HG02588 (cell line): Measurements from ENCODE around the gene MGST1.
"Not testable (repeated sequence)": the region's sequence is repeated elsewhere in the genome, so short reads cannot be mapped to it uniquely, and the experiment has no call there.

Source experiments
- ATAC-seq: cut with Tn5 transposase; IDR thresholded peaks from one replicate; pipeline ENCODE4 v1.9.1; 2021; ENCODE audit warnings: mild to moderate bottlenecking, moderate library complexity; ENCODE audit not compliant: unreplicated experiment

Gene MGST1

DNA sequence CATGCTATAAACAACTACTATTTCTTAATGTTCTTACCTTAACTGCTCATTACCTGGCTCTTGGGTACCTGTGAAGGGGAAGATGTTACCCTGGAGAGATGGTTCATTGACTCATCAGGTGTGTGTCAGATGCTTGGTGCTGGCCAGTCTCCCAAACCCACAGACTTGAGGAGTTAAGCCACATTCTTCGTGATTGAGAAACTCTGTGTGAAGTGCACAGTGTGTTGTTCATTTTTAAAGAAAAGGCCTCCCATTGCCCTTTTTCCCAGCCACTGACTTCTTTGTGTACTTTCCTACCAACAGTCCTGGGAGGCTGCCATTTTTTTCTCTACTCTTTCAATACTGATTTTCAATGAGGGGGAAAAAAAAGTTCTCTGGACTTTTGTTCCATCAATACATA is 3.2 kb downstream of the MGST1 start:
- no peak for ATAC-seq

DNA sequence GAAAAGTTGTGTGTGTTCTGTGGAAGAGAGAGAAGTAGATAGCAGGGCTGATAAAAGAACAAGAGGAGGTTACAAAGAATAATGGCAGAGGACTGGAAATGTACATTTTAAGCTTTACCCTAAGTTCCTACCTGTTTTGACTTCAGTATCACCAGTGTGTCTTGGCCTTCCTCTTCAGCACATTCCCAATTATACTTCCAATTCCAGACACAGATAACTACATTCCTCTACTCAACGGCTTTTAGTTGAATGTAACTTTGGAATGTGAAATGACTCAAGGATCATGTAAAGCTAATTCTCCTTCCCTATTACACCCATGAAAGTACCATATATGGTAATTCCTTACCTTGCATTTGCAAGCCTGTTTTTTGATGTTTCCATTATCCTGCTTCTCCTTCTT is 5.0 kb downstream of the MGST1 start:
- ATAC-seq, result no peak

DNA sequence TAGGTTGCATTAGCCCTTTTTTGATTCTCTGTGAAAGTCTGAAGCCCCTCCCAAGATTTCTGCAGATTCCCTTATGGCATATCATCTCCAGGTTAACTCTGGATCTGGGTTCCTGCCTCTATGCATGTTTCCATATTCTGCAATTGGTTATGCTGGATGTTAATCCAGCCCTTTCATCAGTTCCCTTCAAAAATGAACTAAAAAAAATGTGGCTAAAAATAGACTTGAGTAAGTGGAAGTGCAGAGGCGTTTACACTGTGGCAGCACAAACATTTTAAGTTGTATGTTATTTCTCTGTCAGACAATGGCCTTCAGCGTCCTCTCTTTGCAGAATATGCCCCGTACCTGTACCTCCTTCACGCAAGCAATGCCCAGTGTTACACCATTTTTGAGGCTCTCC is 11.4 kb downstream of the MGST1 start:
- ATAC-seq, result no peak

DNA sequence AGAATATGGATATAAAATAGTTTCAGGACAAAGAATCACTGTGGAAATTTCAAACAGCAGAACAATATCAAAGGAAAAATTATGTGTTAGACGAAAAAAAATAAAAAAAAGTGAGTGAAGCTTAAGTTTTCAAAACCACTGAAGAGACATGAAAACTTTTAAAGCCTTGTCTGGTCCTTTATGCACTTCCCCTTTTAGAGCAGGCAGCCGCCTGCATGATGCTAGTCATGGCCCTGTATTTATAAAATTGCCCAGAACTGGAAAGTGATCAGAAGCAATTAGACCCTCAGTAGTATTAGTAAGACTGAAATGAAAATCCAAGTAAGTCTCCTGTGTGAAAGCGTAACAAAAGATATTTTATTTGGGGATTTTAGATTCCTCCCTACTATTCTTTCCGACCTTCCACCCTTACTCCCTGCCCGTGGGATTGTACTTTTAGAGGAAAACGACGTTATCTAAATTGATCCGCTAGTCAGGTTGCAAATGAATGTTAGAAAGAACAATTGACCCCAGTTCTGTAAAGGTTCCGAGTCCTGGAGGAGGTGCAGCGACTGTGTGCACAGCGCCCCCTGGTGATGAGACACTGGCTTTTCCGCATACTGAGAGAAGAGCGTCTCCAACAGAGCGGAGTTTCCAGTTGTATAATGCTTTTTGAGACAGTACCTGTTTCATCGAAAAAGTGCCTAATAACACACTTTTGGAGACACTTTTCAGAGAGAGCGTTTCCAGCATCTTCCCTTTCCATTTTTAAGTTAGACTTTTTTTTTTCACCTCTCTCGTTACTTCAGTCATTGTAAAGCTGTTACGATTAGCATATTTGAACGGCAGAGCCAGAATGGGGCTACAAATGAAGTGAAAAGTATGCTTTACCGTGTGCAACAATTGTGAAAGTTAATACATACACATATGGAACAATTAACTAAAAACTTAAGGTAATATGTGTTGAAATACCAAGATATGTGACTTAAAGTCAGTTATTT is 12.4 kb downstream of the MGST1 start:
- ATAC-seq, result no peak

DNA sequence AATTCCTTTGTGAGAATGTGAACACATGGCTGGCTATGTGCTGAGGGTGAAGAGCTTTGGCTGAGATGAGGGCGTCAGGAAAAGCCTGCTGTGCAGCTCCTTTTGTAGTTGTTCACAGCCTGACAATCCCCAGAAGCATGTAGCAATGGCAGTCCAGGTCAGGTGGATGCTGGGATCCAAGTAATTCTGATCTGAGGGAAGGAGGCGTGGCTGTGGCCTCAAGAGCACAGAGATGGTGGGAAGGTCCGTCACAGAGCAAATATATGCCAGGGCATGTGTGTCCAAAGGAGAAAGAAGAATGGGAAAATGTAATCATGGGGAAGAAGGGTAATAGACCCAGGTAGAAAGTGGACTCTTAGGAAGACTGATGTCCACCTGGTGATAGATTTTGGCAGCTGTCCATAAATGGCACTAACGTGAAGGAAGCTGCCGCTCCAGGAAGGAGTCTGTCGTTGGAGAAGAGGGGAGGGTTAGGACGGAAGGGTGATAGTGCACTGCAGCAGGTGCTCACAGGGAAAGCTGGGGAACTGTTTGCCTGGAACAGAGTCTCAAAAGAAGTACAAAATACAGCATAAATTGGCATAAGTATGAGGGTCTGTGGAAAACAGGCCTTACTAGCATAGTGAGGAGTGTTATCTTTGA is 13.8 kb downstream of the MGST1 start:
- no peak for ATAC-seq

DNA sequence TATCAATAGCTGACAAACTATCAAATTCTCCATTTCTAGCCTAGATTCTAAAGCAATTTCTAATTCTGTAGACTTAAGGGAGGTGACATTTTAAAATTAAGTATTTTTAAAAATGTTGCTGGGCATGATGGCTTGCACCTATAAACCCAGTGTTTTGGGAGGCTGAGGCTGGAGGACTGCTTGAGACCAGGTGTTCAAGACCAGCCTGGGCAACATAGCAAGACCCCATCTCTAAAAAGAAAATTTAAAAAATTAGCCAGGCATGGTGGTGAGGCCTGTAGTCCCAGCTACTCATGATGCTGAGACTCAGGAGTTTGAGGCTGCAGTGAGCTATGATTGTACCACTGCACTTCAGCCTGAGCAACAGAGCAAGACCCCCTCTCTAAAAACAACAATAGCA is 15.1 kb downstream of the MGST1 start:
- ATAC-seq, result no peak

DNA sequence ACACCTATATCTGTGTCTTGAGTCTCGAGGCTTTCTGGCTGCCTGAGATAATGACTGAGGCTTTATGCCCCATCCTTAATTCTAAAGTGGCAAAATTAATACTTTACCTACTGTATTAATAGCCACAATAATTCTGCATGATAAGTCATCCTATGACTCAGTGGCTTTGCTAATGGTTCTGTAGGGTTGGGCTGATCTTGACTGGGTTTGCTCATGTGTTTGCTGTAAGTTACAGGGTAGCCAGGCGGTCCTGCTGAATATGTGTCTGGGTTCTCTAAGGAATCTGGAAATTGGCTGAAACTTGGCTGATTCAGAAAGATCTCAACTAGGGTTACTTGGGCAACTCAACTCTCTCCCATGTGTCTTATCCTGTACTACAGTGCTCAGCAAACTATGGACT is 21.7 kb downstream of the MGST1 start:
- ATAC-seq, result no peak

DNA sequence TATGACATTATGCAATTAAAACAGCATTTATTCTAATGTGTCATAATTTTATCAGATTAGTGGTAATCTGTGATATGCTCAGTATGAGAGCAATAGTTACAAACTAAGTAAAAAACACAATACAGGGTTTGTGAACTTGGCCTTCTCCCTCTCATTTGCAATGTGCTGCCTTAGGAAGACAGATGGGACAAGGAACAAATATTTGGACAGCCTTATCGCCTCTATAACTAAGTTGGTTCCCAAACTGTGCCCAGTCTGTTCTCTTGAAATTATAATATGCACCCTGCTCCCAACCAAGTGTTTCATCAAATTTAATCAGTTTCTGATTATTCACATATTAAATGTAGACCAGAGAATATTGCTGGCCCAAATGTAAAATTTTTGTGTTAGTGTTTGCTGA is 22.7 kb downstream of the MGST1 start:
- no peak for ATAC-seq

DNA sequence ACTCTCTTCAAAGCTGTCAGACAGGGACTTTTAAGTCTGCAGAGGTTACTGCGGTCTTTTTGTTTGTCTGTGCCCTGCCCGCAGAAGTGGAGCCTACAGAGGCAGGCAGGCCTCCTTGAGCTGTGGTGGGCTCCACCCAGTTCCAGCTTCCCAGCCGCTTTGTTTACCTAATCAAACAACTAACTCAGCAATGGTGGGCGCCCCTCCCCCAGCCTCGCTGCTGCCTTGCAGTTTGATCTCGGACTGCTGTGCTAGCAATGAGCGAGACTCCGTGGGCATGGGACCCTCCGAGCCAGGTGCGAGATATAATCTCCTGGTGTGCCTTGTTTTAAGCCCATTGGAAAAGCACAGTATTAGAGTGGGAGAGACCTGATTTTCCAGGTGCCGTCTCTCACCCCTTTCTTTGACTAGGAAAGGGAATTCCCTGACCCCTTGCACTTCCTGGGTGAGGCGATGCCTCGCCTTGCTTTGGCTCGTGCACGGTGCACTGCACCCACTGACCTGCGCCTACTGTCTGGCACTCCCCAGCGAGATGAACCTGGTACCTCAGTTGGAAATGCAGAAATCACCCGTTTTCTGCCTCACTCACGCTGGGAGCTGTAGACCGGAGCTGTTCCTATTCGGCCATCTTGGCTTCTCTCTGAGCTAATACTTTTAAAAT is 35.3 kb downstream of the MGST1 start:
- ATAC-seq, result not testable (repeated sequence)

DNA sequence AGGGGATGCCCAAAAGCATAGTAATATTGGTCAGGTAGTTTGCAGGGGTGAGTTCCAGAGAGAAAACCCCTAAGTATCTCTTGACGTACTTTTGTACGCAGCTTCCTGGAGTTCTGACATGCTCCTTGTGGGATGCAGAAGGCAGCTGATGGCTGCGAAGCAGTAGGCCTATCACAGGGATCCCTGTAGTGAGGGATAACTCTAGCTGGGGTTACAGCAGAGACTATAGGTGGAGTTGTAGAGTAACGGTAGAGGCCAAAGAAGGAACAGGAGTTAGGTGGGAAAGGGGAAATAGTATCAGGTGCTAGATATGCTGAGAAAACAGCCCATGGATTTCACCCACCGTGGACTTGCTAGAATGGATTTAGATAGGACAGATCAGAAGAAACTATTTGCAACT is 37.3 kb downstream of the MGST1 start:
- ATAC-seq, result no peak

DNA sequence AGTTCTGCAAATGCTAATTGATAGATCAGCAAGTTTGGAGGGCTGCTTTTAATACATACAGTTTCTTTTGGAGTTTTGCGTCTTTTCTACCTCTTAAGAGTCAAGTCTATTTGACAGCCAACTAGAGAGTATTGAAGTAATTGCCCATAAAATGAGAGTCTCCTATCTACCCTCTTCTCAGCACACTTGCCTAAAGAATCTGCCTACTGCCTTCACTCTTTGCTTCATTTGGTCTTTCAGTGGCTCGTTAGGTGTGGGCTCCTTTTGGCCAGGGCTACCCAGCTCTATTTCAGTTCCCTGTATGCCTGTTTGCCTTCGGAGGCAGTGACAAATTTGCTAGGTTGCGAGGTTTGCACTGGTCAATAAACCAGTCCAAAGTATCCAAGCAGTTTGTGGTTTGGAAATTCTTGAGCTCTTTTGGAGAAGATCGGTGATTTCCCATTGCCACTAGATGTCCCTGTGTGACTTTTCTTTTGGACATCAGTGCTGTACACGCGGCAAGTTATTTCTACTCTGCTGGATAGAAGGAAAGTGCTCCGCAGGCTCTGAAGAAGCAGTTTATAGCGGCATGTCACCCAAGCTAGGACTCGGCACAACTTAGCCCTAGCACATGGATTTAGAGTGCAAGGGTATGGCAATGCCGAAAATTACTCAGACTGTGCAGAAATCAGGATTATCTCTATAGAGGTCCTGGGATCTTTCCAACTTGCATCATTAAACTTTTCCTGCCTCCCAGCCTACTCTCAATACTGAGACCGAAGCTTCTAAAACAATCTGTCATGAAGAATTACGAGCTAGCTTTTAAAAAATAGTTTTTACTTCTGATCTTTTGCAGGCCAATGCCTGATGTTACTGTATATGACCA is 38.6 kb downstream of the MGST1 start:
- ATAC-seq, result no peak

DNA sequence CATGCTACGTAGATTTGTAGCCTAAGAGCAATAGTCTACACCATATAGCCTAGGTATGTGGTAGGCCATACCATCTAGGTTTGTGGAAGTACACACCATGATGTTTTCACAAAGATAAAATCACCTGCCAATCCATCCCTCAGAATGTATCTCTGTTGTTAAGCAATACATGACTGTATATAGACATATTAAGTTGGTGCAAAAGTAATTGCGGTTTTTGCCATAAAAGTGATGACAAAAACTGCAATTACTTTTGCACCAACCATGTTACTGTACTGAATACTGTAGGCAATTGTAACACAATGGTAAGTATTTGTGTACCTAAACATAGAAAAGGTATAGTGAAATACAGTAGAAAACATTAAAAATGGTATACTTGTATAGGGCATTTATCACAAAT is 40.5 kb downstream of the MGST1 start:
- ATAC-seq, result no peak

DNA sequence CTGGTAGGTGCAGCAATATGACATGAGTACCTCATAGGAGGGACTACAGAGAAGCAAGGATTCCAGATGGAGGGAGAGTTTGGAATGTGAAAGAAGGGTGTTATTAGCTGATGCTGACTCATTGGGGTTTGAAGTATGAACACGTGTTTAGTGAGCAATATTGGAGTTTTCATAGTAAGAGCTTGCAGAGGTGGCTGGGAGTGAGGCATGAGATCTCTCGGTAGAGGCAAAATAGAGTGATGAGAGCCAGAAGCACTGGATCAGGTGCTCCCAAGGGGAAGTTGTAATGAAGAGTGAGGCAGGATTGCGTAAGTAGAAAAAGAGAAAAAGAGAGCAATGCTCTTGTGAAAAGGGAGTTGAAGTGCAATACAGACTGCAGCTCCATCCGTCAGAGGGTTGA is 42.1 kb downstream of the MGST1 start:
- no peak for ATAC-seq

DNA sequence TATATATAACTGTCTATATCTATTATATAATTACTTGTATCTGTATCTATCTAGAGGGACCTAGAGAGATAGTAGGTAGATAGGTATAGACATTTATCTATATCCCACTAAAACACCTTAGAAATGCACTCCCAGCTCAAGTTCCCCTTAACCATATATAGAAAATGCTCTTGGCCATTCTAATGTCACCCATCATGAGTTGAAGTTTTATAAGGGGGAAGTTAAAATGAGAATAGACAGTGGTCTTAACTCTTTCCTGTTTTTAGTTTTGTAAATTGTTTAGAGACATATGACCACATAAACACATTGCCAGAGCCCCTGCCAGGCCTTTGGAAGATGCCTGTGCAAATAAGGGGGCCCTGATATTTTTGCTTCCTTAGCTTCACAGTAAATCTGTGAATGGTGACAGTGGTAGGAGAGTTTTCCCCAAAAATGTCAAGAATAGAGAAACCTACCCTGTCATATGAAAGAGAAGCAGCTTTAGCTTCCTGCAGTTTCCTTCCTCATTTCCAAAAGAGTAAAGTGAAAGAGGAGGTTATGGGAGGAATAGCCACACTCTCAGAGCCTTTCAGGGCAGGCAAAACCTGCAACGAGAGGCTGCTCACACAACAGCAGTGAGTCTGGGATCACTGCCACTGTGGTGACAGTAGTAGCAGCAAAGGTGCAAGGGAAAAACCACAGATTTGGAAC is 45.5 kb downstream of the MGST1 start:
- no peak for ATAC-seq

DNA sequence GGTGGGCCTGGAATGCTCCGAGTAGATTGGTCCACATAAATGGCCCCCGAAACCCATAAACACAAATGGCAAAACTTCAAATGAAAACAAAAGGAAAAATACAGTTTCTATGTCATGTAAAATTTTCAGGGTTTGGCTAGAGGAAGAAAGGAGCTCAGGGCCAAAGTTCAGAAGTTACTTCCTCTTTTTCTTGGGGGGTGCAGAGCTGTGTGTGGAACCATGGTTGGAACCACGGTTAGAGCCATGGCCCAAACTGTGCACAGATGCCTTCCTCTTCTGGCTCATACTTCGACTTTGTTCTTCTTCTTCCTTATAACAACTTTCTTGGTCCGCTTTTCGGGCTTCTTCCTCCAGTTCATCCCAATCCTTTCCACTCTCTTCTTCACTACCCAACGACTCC is 51.7 kb downstream of the MGST1 start:
- ATAC-seq, result no peak

DNA sequence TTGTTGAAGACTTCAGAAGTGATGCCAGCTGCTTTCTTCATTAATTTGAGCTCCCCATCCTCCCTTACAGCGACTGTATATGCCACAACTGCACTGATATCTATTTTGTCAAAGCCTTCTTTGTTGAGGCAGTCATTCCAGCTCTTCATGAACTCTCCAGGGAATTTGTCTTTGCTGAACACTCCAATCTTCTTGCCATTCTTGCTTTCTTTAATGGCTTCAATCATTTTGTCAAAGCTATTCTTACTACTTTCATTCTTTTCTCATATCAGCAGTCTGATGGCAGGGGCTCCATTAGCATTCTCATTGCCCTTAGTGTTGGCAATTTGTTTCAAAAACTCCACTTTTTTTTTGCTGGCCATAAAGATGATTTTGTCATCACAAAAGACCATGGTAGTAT is 54.4 kb downstream of the MGST1 start:
- ATAC-seq, result not testable (repeated sequence)

DNA sequence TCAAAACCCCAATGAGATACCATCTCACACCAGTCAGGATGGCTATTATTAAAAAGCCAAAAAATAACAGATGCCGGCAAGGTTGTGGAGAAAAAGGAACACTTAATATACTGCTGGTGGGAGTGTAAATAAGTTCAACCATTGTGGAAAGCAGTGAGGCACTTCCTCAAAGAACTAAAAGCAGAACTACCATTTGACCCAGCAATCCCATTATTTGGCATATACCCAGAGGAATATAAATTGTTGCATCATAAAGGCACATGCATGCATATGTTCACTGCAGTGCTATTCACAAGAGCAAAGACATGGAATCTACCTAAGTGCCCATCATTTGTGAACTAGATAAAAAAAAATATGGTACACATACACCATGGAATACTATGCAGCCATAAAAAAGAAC is 59.9 kb downstream of the MGST1 start:
- ATAC-seq, result no peak
